GM18873 (cell line): ENCODE measurements around the gene NADSYN1.

ENCODE experiments used
- ATAC-seq: cut with Tn5 transposase; IDR thresholded peaks from one replicate; pipeline ENCODE4 v1.9.1; 2021; ENCODE audit warnings: mild to moderate bottlenecking, moderate library complexity, moderate number of reproducible peaks; ENCODE audit not compliant: unreplicated experiment, low FRiP score

The NADSYN1 gene

GRCh38 chr11:71485466-71485865, 32.5 kb downstream of the NADSYN1 start:
- ATAC-seq, result no peak

GRCh38 chr11:71486320-71486719, 33.3 kb downstream of the NADSYN1 start:
- ATAC-seq, result no peak

GRCh38 chr11:71488681-71489270, 35.8 kb downstream of the NADSYN1 start:
- ATAC-seq, result no peak

GRCh38 chr11:71489311-71490043, 36.5 kb downstream of the NADSYN1 start:
- no peak for ATAC-seq

- no peak for ATAC-seq
These were observed 37.2 kb downstream of the NADSYN1 start for GRCh38 chr11:71490044-71490730.

GRCh38 chr11:71490731-71491390, 37.9 kb downstream of the NADSYN1 start:
- no peak for ATAC-seq

GRCh38 chr11:71491531-71491930, 38.5 kb downstream of the NADSYN1 start:
- no peak for ATAC-seq

- ATAC-seq, result no peak
These were observed 38.9 kb downstream of the NADSYN1 start for GRCh38 chr11:71491940-71492339.

- no peak for ATAC-seq
These were observed 42.6 kb downstream of the NADSYN1 start for GRCh38 chr11:71495286-71496230.

- ATAC-seq, result no peak
These were observed 43.4 kb downstream of the NADSYN1 start for GRCh38 chr11:71496421-71496820.

GRCh38 chr11:71498091-71498490, 45.1 kb downstream of the NADSYN1 start:
- ATAC-seq, result no peak

- no peak for ATAC-seq
These were observed 46.1 kb downstream of the NADSYN1 start for GRCh38 chr11:71499125-71499524.

- ATAC-seq, result no peak
These were observed 46.5 kb downstream of the NADSYN1 start for GRCh38 chr11:71499546-71499945.

- no peak for ATAC-seq
These were observed 47.6 kb downstream of the NADSYN1 start for GRCh38 chr11:71500601-71501021.

GRCh38 chr11:71501071-71501985, 48.3 kb downstream of the NADSYN1 start:
- ATAC-seq, result no peak

GRCh38 chr11:71502026-71502425, 49.0 kb downstream of the NADSYN1 start:
- ATAC-seq, result no peak

- ATAC-seq, result no peak
These were observed 50.0 kb downstream of the NADSYN1 start for GRCh38 chr11:71502871-71503435.

- no peak for ATAC-seq
These were observed 51.5 kb downstream of the NADSYN1 start for GRCh38 chr11:71504531-71504930.

GRCh38 chr11:71505001-71505400, 52.0 kb downstream of the NADSYN1 start:
- ATAC-seq, result no peak
